Measurements from ENCODE around the gene FBXL5. TPM values are rescaled to one million over a fixed set of nuclear protein-coding genes. Genes with fewer than 3 reads are reported as not detected.

The FBXL5 gene
- total and polyA plus RNA-seq, 10 donors = 33.8 to 210 (median 105) TPM

GRCh38 chr4:15677507-15677988 is 22.4 kb upstream of the FBXL5 start:
- no peaks in the 10 kb centered on the region for H3K36me3 ChIP-seq
- DNase-seq = no peak
- H3K4me1 ChIP-seq = peaks cover 3 to 84% (median 20%) of the 10 kb centered on the region in 6 donors
- H3K9me3 ChIP-seq = no peaks in the 10 kb centered on the region
- TF ChIP-seq CTCF (IDR thresholded peaks at IDR 0.05 in 8 of 11, conservative IDR thresholded peaks at IDR 0.05 in 3 of 11) (no peak), POLR2A (IDR thresholded peaks at IDR 0.05) (no peak), POLR2AphosphoS5 (IDR thresholded peaks at IDR 0.05) (no peak)
- H3K27ac ChIP-seq = peak overlapping the region in 1 of 8 donors; percentile 23
- 88 to 96% (median 90%) methylated on average over 2 of the region's 2 CpGs for WGBS, 5 donors
- intact Hi-C loops (cut with DNase I; ENCODE audit: low total_unique reads) = no loop called here
- H3K27me3 ChIP-seq (replicated peaks in 1 of 7) = no peaks in the 10 kb centered on the region
- H3K4me3 ChIP-seq = no peak overlapping the region

- TF ChIP-seq POLR2AphosphoS5 (IDR thresholded peaks at IDR 0.05) (no peak), POLR2A (IDR thresholded peaks at IDR 0.05) (no peak), CTCF (IDR thresholded peaks at IDR 0.05 in 8 of 11, conservative IDR thresholded peaks at IDR 0.05 in 3 of 11) (no peak)
- H3K9me3 ChIP-seq = no peaks in the 10 kb centered on the region
- DNase-seq = no peak
- H3K27ac ChIP-seq = peak overlapping the region in 1 of 8 donors; percentile 23
- WGBS, 5 donors = 91 to 96% (median 95%) methylated on average over 6 of the region's 6 CpGs
- no peaks in the 10 kb centered on the region for H3K27me3 ChIP-seq (replicated peaks in 1 of 7)
- H3K36me3 ChIP-seq = no peaks in the 10 kb centered on the region
- intact Hi-C loops (cut with DNase I; ENCODE audit: low total_unique reads) = no loop called here
- H3K4me3 ChIP-seq = no peak overlapping the region
- H3K4me1 ChIP-seq = peaks cover 0 to 78% (median 15%) of the 10 kb centered on the region in 6 donors
Observed at GRCh38 chr4:15676899-15677298, 21.7 kb upstream of the FBXL5 start.

- H3K4me1 ChIP-seq = peaks cover 0 to 75% (median 10%) of the 10 kb centered on the region in 6 donors
- no peaks in the 10 kb centered on the region for H3K9me3 ChIP-seq
- TF ChIP-seq POLR2A (IDR thresholded peaks at IDR 0.05) (no peak), CTCF (IDR thresholded peaks at IDR 0.05 in 8 of 11, conservative IDR thresholded peaks at IDR 0.05 in 3 of 11) (no peak), POLR2AphosphoS5 (IDR thresholded peaks at IDR 0.05) (no peak)
- WGBS, 5 donors = 63 to 96% (median 88%) methylated on average over 1 of the region's 1 CpG
- H3K36me3 ChIP-seq = no peaks in the 10 kb centered on the region
- peak overlapping the region in 2 of 8 donors; percentile 38 to 56 for H3K27ac ChIP-seq
- no peak for DNase-seq
- intact Hi-C loops (cut with DNase I; ENCODE audit: low total_unique reads) = no loop called here
- H3K4me3 ChIP-seq = no peak overlapping the region
- no peaks in the 10 kb centered on the region for H3K27me3 ChIP-seq (replicated peaks in 1 of 7)
Observed at GRCh38 chr4:15676039-15676438, 20.9 kb upstream of the FBXL5 start.

- Histone ChIP-seq H3K27ac (peak overlapping the region in 2 of 8 donors; percentile 38 to 56), H3K4me3 (no peak overlapping the region), H3K36me3 (no peaks in the 10 kb centered on the region), H3K27me3 (replicated peaks in 1 of 7) (no peaks in the 10 kb centered on the region), H3K4me1 (peaks cover 0 to 72% (median 6%) of the 10 kb centered on the region in 6 donors), H3K9me3 (no peaks in the 10 kb centered on the region)
- WGBS, 5 donors = 68 to 74% (median 74%) methylated on average over 3 of the region's 3 CpGs
- no peak for DNase-seq
- TF ChIP-seq CTCF (IDR thresholded peaks at IDR 0.05 in 8 of 11, conservative IDR thresholded peaks at IDR 0.05 in 3 of 11) = no peak
- TF ChIP-seq POLR2AphosphoS5 (IDR thresholded peaks at IDR 0.05) = no peak
- no peak for TF ChIP-seq POLR2A (IDR thresholded peaks at IDR 0.05)
- intact Hi-C loops (cut with DNase I; ENCODE audit: low total_unique reads) = no loop called here
Observed at GRCh38 chr4:15675356-15675755, 20.2 kb upstream of the FBXL5 start.
